Suprapubic skin (tissue), 4 donors: Measurements from ENCODE around the gene L1CAM. TPM values are rescaled to one million over a fixed set of nuclear protein-coding genes. Genes with fewer than 3 reads are reported as not detected.

Source experiments
- DNase-seq, 2 donors: peaks; one replicate each; pipeline ENCODE4 v3.0.0-alpha.2; 2019; ENCODE audit warnings: low spot score in 2 of 2
- H3K27ac ChIP-seq: fragments of 200-600 bp; sonication (generic); one replicate; pipeline ENCODE4 v1.5.1; 2019
- H3K27me3 ChIP-seq: fragments of 200-600 bp; sonication (generic); one replicate; pipeline ENCODE4 v1.5.1; 2019
- H3K36me3 ChIP-seq: fragments of 200-600 bp; sonication (generic); one replicate; pipeline ENCODE4 v1.5.1; 2019
- H3K4me1 ChIP-seq: fragments of 200-600 bp; sonication (generic); one replicate; pipeline ENCODE4 v1.5.1; 2019
- H3K4me3 ChIP-seq: fragments of 200-600 bp; sonication (generic); one replicate; pipeline ENCODE4 v1.5.1; 2019; ENCODE audit warnings: mild to moderate bottlenecking
- H3K9me3 ChIP-seq: fragments of 200-600 bp; sonication (generic); one replicate; pipeline ENCODE4 v1.5.1; 2019
- EP300 ChIP-seq: sonication (generic); formaldehyde crosslinking; IDR thresholded peaks from one replicate; pipeline ENCODE4 v1.6.1; 2017; ENCODE audit warnings: antibody characterized with exemption
- POLR2A ChIP-seq, 2 donors: fragments of 450-650 bp; IDR thresholded peaks; one replicate each; pipeline ENCODE4 v1.6.1; 2017; ENCODE audit warnings: antibody characterized with exemption in 2 of 2, mild to moderate bottlenecking in 2 of 2, moderate library complexity in 2 of 2
- POLR2AphosphoS5 ChIP-seq, 3 donors: sonication (generic); formaldehyde crosslinking; IDR thresholded peaks; one replicate each; pipeline ENCODE4 v1.6.1; 2017; ENCODE audit warnings: antibody characterized with exemption in 3 of 3
- WGBS: methylation state at CpG from one replicate; pipeline ENCODE4 v1.1.5; 2018; 5-methylcytosine and 5-hydroxymethylcytosine counted together
- total RNA-seq, 4 donors: library from RNA; depleted of rRNA; stranded (reverse); fragments of >200 nt; gene quantifications; one replicate each; pipeline ENCODE4 v1.1.0, GENCODE V29; 2016
- TF ChIP-seq, protein P1 (sequence below), 2 donors: fragments of 200-600 bp in 1 of 2; fragments of 450-650 bp in 1 of 2; sonication (generic) in 1 of 2; IDR thresholded peaks; one replicate each; pipeline ENCODE4 v1.5.1; 2016 to 2019; ENCODE audit warnings: antibody characterized with exemption in 2 of 2, mild to moderate bottlenecking in 1 of 2, moderate library complexity in 1 of 2

Gene L1CAM
- total RNA-seq, 4 donors from 2014 or later = 4.1 to 10.4 (median 8.5) TPM

DNA sequence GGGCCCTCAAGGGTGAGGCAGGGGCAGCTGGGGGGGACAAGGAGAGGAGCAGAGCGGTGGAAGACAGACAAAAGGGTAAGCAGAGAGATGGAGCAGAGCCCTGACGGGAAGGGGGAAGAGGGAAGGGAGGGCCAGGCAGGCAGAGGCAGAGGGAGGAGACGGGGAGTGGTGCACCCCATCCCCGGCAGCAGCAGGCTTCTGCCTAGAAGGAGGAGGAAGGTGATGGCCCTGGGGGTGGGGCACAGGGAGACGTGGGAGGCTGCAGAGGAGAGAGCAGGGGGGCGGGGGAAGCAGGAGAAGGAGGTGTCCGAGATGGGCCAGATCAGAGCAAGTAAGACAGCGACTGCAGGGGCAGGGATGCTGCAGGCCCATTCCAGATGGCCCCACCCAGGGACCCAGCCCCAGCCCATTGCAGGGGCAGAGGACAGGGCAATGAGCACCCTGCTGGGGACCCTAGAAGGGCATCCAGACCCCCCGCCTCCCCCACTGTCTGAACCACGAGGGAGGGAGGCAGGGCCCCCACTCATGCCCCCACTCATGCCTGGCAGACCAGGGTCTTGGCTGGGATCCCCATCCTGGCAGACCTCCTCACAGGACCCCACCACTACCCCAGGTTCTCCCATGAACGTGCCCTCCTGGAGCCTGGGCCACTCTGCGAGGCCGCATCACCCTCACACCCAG lies 2.7 kb downstream of the L1CAM start:
- Histone ChIP-seq H3K27me3 (peaks cover 80% of the 10 kb centered on the region), H3K4me1 (peaks cover 17% of the 10 kb centered on the region), H3K9me3 (no peaks in the 10 kb centered on the region), H3K27ac (no peak overlapping the region), H3K36me3 (no peaks in the 10 kb centered on the region), H3K4me3 (no peak overlapping the region)
- DNase-seq = no peak
- WGBS = 46% methylated on average over 11 of the region's 13 CpGs
- TF ChIP-seq POLR2AphosphoS5 (IDR thresholded peaks at IDR 0.05) = no peak
- TF ChIP-seq POLR2A (IDR thresholded peaks at IDR 0.05) = no peak

DNA sequence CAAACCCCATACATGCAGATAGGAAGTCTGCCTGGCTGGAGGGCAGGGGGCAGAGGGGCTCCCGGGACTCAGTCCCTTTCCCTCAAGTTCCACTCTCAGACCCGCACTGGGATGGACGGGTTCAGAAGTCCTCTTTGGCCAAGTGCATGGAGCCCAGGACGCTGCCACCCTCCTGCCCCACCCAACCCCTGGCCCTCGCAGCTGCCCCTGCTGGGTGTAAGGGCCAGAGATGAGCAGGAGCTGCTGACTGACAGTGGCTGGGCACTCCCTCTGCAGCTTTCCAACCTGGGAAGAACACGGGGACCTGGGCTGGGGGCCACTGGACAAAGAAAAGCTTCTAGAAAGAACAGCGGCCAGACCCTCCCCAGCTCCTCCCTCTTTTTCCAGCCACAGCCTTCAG lies 3.4 kb downstream of the L1CAM start:
- H3K9me3 ChIP-seq = no peaks in the 10 kb centered on the region
- H3K36me3 ChIP-seq = no peaks in the 10 kb centered on the region
- DNase-seq = no peak
- WGBS = 66% methylated on average over 3 of the region's 7 CpGs
- H3K4me3 ChIP-seq = no peak overlapping the region
- H3K27ac ChIP-seq = no peak overlapping the region
- H3K27me3 ChIP-seq = peaks cover 85% of the 10 kb centered on the region
- TF ChIP-seq, protein P1, sequence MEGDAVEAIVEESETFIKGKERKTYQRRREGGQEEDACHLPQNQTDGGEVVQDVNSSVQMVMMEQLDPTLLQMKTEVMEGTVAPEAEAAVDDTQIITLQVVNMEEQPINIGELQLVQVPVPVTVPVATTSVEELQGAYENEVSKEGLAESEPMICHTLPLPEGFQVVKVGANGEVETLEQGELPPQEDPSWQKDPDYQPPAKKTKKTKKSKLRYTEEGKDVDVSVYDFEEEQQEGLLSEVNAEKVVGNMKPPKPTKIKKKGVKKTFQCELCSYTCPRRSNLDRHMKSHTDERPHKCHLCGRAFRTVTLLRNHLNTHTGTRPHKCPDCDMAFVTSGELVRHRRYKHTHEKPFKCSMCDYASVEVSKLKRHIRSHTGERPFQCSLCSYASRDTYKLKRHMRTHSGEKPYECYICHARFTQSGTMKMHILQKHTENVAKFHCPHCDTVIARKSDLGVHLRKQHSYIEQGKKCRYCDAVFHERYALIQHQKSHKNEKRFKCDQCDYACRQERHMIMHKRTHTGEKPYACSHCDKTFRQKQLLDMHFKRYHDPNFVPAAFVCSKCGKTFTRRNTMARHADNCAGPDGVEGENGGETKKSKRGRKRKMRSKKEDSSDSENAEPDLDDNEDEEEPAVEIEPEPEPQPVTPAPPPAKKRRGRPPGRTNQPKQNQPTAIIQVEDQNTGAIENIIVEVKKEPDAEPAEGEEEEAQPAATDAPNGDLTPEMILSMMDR (IDR thresholded peaks at IDR 0.05) = no peak
- TF ChIP-seq EP300 (no peak), POLR2A (IDR thresholded peaks at IDR 0.05) (no peak), POLR2AphosphoS5 (IDR thresholded peaks at IDR 0.05) (no peak)
- peaks cover 17% of the 10 kb centered on the region for H3K4me1 ChIP-seq

DNA sequence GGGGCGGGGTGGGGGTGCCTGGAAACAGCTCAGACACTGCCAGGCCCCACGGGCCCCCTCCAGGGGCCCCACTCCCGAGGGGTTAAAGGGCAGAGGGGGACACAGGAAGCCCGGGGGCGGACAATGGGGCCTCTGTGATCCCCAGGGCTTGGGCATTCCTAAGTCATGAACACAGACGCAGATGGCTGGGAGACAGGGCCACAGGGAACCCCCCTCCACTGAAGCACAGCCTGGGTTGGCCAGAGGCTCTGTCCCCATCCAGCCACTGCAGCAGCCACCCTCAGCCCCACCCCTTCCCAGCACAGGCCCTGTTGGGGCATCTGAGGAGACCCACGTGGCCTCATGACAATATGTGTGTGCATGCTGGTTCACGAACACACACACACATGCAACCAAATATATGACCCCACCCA lies 3.9 kb downstream of the L1CAM start:
- H3K36me3 ChIP-seq = no peaks in the 10 kb centered on the region
- WGBS = 30% methylated on average over 2 of the region's 8 CpGs
- no peak for DNase-seq
- H3K4me1 ChIP-seq = peaks cover 17% of the 10 kb centered on the region
- H3K27me3 ChIP-seq = peaks cover 86% of the 10 kb centered on the region
- TF ChIP-seq POLR2AphosphoS5 (IDR thresholded peaks at IDR 0.05) (no peak), EP300 (no peak), POLR2A (IDR thresholded peaks at IDR 0.05) (no peak)
- TF ChIP-seq, protein P1 (IDR thresholded peaks at IDR 0.05) = no peak
- H3K27ac ChIP-seq = no peak overlapping the region
- H3K4me3 ChIP-seq = no peak overlapping the region
- no peaks in the 10 kb centered on the region for H3K9me3 ChIP-seq

DNA sequence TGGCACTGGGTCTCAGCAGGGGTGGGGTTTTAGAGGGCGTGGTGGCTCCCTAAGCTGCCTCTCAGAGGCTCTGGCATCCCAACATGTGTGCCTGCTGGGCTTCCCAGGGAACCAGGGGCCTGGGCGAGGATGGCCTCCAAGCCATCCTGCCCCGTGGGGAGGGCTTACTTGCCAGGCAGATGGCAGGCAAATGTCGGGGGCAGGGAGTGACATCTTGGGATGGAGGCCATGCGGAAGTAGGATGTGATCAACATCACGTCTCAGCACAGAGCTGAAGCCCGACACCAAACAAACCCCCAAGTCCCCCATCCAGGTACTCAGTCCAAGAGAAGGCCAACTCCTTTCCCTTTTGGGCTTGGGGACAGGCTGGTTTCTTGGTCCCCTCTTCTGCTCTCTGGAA lies 4.7 kb downstream of the L1CAM start:
- no peak for DNase-seq
- WGBS = 95% methylated on average over 3 of the region's 7 CpGs
- no peak overlapping the region for H3K4me3 ChIP-seq
- no peaks in the 10 kb centered on the region for H3K9me3 ChIP-seq
- peaks cover 78% of the 10 kb centered on the region for H3K27me3 ChIP-seq
- TF ChIP-seq, protein P1 (IDR thresholded peaks at IDR 0.05) = no peak
- TF ChIP-seq POLR2AphosphoS5 (IDR thresholded peaks at IDR 0.05) (no peak), EP300 (no peak)
- H3K36me3 ChIP-seq = no peaks in the 10 kb centered on the region
- H3K4me1 ChIP-seq = peaks cover 14% of the 10 kb centered on the region
- H3K27ac ChIP-seq = no peak overlapping the region

DNA sequence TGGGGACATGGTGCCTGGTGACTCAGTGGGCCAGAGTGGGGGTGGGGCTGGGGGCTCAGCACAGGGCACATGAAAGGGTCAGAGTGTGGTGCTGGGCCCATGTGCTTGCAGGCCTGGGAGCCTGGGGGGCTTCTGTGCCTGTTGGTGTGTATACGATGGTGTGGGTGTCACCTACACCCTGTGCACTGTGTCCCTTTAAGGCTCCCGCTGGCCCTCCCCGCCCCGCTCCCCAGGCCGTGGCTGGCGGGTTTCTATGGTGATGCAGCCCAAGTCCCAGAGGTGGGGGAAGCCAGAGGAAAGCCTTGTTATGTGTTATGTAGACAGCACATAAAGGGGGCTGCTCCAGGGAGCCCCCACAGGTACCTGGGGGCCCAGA lies 5.5 kb downstream of the L1CAM start:
- no peaks in the 10 kb centered on the region for H3K36me3 ChIP-seq
- DNase-seq = no peak
- no peak overlapping the region for H3K27ac ChIP-seq
- H3K27me3 ChIP-seq = peaks cover 70% of the 10 kb centered on the region
- peaks cover 8% of the 10 kb centered on the region for H3K4me1 ChIP-seq
- 41% methylated on average over 6 of the region's 6 CpGs for WGBS
- no peak overlapping the region for H3K4me3 ChIP-seq
- no peak for TF ChIP-seq POLR2AphosphoS5 (IDR thresholded peaks at IDR 0.05)
- no peak for TF ChIP-seq EP300
- TF ChIP-seq POLR2A (IDR thresholded peaks at IDR 0.05) = no peak
- TF ChIP-seq, protein P1 (IDR thresholded peaks at IDR 0.05) = no peak
- no peaks in the 10 kb centered on the region for H3K9me3 ChIP-seq
